Measurements from ENCODE around the gene PFKFB3. TPM values are rescaled to one million over a fixed set of nuclear protein-coding genes. Genes with fewer than 3 reads are reported as not detected.

The PFKFB3 gene
- polyA plus RNA-seq, 3 donors: 12.2 to 101 (median 15.8) TPM

GRCh38 chr10:6181249-6181648 is 21.5 kb upstream of the PFKFB3 start:
- H3K79me2 ChIP-seq (ENCODE audit: insufficient read depth, low read length): peaks cover 43% of the 10 kb centered on the region
- peaks cover 61% of the 10 kb centered on the region for H4K20me1 ChIP-seq (ENCODE audit: insufficient read depth, low read length)
- no peaks in the 10 kb centered on the region for H3K27me3 ChIP-seq (ENCODE audit: control insufficient read depth in 2 of 2, insufficient read depth in 2 of 2, low read length in 2 of 2)
- H3K27ac ChIP-seq (ENCODE audit: low read depth in 1 of 2, low read length in 2 of 2): no peak overlapping the region
- intact Hi-C loops (cut with micrococcal nuclease): no loop called here
- Mint-ChIP-seq H3K4me3 (no peak overlapping the region), H3K4me1 (peaks cover 22% of the 10 kb centered on the region), H3K27me3 (ENCODE audit: low read depth in 3 of 3) (peaks cover 0 to 1% (median 0%) of the 10 kb centered on the region in 3 donors), H3K27ac (peak overlapping the region in 2 of 7 donors; percentile 23 to 26), H3K36me3 (peaks cover 16 to 18% of the 10 kb centered on the region in 2 donors), H3K9me3 (peaks cover 0 to 2% (median 0%) of the 10 kb centered on the region in 7 donors)
- WGBS (ENCODE audit: insufficient coverage): 100% methylated on average over 5 of the region's 6 CpGs
- H3K4me3 ChIP-seq (replicated peaks in 1 of 3; ENCODE audit: low read depth in 2 of 3, low read length in 3 of 3): no peak overlapping the region
- no peak for DNase-seq
- H3K9me3 ChIP-seq (replicated peaks in 1 of 2; ENCODE audit: control insufficient read depth in 1 of 2, insufficient read depth in 1 of 2, low read length in 2 of 2): no peaks in the 10 kb centered on the region
- no peaks in the 10 kb centered on the region for H3K36me3 ChIP-seq (replicated peaks in 1 of 2; ENCODE audit: control insufficient read depth in 1 of 2, insufficient read depth in 2 of 2, low read length in 2 of 2)
- H3K4me2 ChIP-seq (replicated peaks; ENCODE audit: extremely low read depth, low read length, poor library complexity, severe bottlenecking): no peak overlapping the region
- H3K9ac ChIP-seq (ENCODE audit: insufficient read depth, low read length, poor library complexity, severe bottlenecking): no peak overlapping the region
- no peak for TF ChIP-seq CTCF (IDR thresholded peaks at IDR 0.05)
- H2AFZ ChIP-seq (ENCODE audit: insufficient read depth, low read depth, low read length, poor library complexity, severe bottlenecking): no peak overlapping the region
- peaks cover 0 to 16% of the 10 kb centered on the region in 2 donors for H3K4me1 ChIP-seq (ENCODE audit: control insufficient read depth in 1 of 2, insufficient read depth in 2 of 2, low read length in 2 of 2)

GRCh38 chr10:6182454-6183098 is 20.2 kb upstream of the PFKFB3 start:
- Histone ChIP-seq H3K9me3 (replicated peaks in 1 of 2; ENCODE audit: control insufficient read depth in 1 of 2, insufficient read depth in 1 of 2, low read length in 2 of 2) (no peaks in the 10 kb centered on the region), H3K4me1 (ENCODE audit: control insufficient read depth in 1 of 2, insufficient read depth in 2 of 2, low read length in 2 of 2) (peaks cover 2 to 11% of the 10 kb centered on the region in 2 donors), H3K27ac (ENCODE audit: low read depth in 1 of 2, low read length in 2 of 2) (no peak overlapping the region), H3K4me2 (replicated peaks; ENCODE audit: extremely low read depth, low read length, poor library complexity, severe bottlenecking) (no peak overlapping the region), H3K79me2 (ENCODE audit: insufficient read depth, low read length) (peaks cover 47% of the 10 kb centered on the region), H3K36me3 (replicated peaks in 1 of 2; ENCODE audit: control insufficient read depth in 1 of 2, insufficient read depth in 2 of 2, low read length in 2 of 2) (no peaks in the 10 kb centered on the region), H3K9ac (ENCODE audit: insufficient read depth, low read length, poor library complexity, severe bottlenecking) (no peak overlapping the region), H3K4me3 (replicated peaks in 1 of 3; ENCODE audit: low read depth in 2 of 3, low read length in 3 of 3) (no peak overlapping the region), H3K27me3 (ENCODE audit: control insufficient read depth in 2 of 2, insufficient read depth in 2 of 2, low read length in 2 of 2) (no peaks in the 10 kb centered on the region), H4K20me1 (ENCODE audit: insufficient read depth, low read length) (peaks cover 49% of the 10 kb centered on the region), H2AFZ (ENCODE audit: insufficient read depth, low read depth, low read length, poor library complexity, severe bottlenecking) (no peak overlapping the region)
- DNase-seq: no peak
- TF ChIP-seq CTCF (IDR thresholded peaks at IDR 0.05): no peak
- peaks cover 22% of the 10 kb centered on the region for H3K4me1 Mint-ChIP-seq
- H3K36me3 Mint-ChIP-seq: peaks cover 13 to 16% of the 10 kb centered on the region in 2 donors
- 93% methylated on average over 12 of the region's 16 CpGs for WGBS (ENCODE audit: insufficient coverage)
- H3K27me3 Mint-ChIP-seq (ENCODE audit: low read depth in 3 of 3): no peaks in the 10 kb centered on the region
- intact Hi-C loops (cut with micrococcal nuclease): no loop called here
- H3K4me3 Mint-ChIP-seq: no peak overlapping the region
- H3K9me3 Mint-ChIP-seq: peaks cover 0 to 2% (median 0%) of the 10 kb centered on the region in 7 donors
- no peak overlapping the region for H3K27ac Mint-ChIP-seq
